ENCODE measurements around the gene RHOT2. TPM values are rescaled to one million over a fixed set of nuclear protein-coding genes. Genes with fewer than 3 reads are reported as not detected.
A peak's percentile ranks its signal among the peaks of the same experiment; 100 is the strongest.

The RHOT2 gene
- total RNA-seq, 1 donor from 2014 or later = 172 TPM

DNA sequence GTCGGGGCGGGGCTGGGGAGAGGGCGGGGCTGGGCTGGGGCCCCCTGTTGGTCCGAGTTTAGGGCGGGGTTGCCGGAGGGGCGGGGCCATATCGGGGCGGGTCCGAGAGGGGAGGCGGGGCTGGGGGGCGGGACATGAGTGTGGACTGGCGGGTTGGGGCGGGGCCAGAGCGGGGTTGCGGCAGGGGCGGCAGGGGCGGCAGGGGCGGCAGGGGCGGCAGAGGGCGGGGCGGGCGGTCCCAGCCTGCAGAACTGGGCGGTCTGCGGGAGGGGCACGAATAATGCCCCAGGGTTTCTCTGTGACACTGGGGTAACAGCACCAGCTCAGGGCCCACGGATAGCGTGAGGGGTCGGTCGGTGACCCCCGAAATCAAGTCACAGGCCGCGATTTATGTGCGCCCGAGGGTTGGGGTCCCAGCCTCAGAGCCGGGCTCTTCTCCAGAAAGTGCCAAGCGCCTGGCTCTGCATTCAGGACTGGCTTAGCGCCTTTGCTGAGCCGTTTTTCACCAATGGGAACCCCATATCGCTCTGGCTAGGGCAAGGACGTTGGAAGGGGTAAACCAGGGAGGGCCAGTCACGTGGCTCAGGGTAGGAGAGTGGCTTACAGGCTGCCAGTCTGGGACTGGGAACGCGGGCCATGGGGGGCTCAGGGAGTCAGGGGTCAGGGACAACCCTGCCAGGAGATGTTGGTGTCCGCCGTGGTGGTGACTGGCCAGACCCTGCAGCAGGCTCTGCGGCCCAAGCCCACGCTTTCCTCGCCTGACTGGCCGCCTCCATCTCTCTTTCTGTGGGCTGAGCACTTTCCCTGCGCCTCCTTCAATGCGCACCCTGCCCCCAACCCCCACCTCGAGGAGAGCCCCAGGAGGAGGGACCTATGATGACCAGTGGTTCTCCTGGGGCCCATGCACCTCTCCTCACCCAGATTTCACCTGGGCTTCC is 30.6 kb upstream of the RHOT2 start:
- Mint-ChIP-seq H3K9me3 (no peaks in the 10 kb centered on the region), H3K4me1 (peaks cover 6% of the 10 kb centered on the region), H3K27me3 (peaks cover 2% of the 10 kb centered on the region), H3K4me3 (peak overlapping the region; percentile 93), H3K27ac (peak overlapping the region; percentile 95), H3K36me3 (ENCODE audit: low read depth) (no peaks in the 10 kb centered on the region)
- intact Hi-C loops (cut with micrococcal nuclease) = loop anchor here (1.0 to 2.0 kb wide), 2 partner anchors 12 to 47 kb away; partner anchors contain the start of genes JMJD8 and WDR90
- DNase-seq = peak; percentile 93

DNA sequence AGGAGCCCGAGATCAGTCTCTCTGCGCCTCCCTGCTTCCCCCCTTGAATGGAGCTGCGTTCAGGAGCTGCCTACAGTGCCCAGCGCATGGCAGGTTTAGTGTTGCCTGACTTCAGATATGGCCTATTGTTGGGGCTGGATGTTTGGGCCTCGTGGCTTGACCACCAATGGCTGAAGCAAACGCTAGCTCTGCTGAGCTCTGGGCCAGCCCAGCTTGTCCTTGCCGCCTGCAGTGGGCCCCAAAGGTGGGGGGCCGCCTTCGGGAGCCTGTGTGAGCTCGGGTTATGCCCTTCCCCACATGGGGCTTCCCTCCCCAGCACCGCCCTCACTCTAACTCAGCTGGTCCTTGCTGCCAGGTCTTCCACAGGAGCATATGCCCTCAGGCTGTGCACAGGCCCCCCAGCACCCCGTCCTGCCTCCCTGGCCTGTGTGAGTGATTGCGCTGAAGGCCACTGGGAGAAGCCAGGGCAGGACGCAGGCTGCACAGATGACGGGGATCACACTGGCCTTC is 29.8 kb upstream of the RHOT2 start:
- intact Hi-C loops (cut with micrococcal nuclease) = no loop called here
- DNase-seq = no peak
- Mint-ChIP-seq H3K27ac (no peak overlapping the region), H3K4me3 (no peak overlapping the region), H3K27me3 (peaks cover 2% of the 10 kb centered on the region), H3K36me3 (ENCODE audit: low read depth) (no peaks in the 10 kb centered on the region), H3K4me1 (peaks cover 6% of the 10 kb centered on the region), H3K9me3 (no peaks in the 10 kb centered on the region)

DNA sequence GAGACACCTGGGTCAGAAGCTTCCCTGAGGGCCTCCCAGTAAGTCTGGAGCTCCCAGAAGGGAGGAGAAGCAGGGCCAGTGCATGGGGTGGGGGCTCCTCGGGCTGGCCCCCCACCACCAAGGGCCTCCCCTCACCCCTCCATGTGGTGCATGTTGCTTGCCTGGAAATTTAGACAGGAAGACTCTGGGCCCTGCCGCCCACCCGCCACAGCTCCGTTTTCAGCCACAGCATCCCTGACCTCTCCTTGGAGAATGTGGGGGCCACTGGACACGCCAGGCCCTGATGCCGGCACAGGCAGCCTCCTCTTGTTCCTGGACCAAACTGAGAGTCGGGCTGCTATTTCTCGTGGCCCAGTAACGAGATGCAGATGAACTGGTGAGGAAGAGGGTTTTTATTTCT is 29.1 kb upstream of the RHOT2 start:
- intact Hi-C loops (cut with micrococcal nuclease) = no loop called here

DNA sequence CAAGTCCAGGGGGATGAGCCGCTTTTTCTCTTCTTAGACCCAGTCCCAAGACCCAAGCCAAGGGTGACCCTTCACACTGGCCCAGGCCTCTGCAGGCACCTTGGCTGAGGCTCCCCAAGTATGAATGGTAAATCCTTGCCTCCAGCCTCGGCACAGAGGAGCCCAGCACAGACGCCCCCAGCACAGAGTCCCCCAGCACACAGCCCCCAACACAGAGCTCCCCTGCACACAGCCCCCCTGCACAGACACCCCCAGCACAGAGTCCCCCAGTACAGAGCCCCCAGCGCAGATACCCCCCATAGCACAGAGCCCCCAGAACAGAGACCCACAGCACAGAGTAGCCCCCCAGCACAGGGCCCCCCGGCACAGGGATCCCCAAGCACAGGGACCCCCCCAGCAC is 27.3 kb upstream of the RHOT2 start:
- Mint-ChIP-seq H3K27me3 (peaks cover 2% of the 10 kb centered on the region), H3K9me3 (no peaks in the 10 kb centered on the region), H3K27ac (no peak overlapping the region), H3K36me3 (ENCODE audit: low read depth) (peaks cover 5% of the 10 kb centered on the region), H3K4me1 (peaks cover 13% of the 10 kb centered on the region), H3K4me3 (peak overlapping the region; percentile 65)
- DNase-seq = no peak
- intact Hi-C loops (cut with micrococcal nuclease) = loop anchor here (1.0 kb wide), 1 partner anchor 9 kb away; the partner anchor contains the start of gene WDR90

More for the DNA sequence above, 29.1 kb upstream of the RHOT2 start:
- Mint-ChIP-seq H3K4me3 (no peak overlapping the region), H3K27me3 (peaks cover 2% of the 10 kb centered on the region), H3K36me3 (ENCODE audit: low read depth) (no peaks in the 10 kb centered on the region), H3K9me3 (no peaks in the 10 kb centered on the region), H3K27ac (no peak overlapping the region), H3K4me1 (peaks cover 8% of the 10 kb centered on the region)
- no peak for DNase-seq

GRCh38 chr16:641326-642188 is 26.4 kb upstream of the RHOT2 start, which contains the start of gene MCRIP2:
Gene MCRIP2, plus strand, starts transcription at chr16:641828. Its CDS starts 164 bp downstream, at chr16:641992.
- peaks cover 2% of the 10 kb centered on the region for H3K27me3 Mint-ChIP-seq
- peak within 1 kb of the TSS; percentile 80 for H3K4me3 Mint-ChIP-seq
- H3K9me3 Mint-ChIP-seq = no peaks in the 10 kb centered on the region
- H3K36me3 Mint-ChIP-seq (ENCODE audit: low read depth) = peaks cover 5% of the 10 kb centered on the region
- H3K4me1 Mint-ChIP-seq = peaks cover 12% of the 10 kb centered on the region
- peak; percentile 95 for DNase-seq
- intact Hi-C loops (cut with micrococcal nuclease) = loop anchor here (1.0 kb wide), 1 partner anchor 8 kb away; the partner anchor contains the start of gene WDR90
- peak within 1 kb of the TSS; percentile 67 for H3K27ac Mint-ChIP-seq

DNA sequence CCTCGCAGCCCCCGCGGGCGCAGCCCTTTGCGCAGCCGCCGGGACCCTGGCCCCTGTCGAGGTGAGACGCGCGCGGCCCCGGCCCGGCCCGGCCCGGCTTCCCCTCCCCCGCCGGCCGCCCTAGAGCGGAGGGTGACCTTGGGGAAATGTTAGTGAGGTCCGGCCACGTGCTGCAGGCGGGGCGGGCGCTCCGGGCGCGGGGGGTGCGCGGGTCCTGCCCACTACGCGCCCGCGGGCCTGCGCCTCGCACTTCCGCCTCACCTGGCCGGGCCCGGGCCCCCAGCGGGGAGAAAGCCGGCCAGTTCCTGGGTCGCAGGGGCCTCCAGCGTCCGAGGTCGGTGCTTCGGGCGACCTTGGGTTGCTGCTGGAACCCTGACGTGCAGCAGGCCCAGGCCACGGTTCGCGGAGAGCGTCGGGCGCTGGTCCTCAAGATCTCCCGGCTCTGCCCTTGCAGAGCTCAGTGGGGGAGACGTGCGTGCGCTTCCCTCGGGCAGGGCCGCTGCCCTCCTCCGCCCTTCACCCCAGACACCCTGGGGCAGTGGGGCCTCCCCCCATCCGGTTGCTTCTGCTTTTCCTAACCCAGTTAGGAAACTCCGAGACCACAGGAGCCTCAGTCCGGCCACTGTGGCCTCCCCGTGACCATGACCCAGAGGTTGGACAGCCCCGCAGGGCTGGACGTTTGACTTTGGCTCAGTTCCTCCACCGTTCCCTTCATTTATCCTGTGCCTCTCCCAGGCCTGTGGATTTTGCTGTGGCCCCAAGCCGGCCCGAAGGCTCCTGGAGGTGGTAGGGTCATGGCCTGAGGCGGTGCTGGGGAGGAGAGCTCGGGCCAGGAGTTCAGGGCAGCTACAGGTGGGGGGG is 25.5 kb upstream of the RHOT2 start:
- Mint-ChIP-seq H3K27ac (peak overlapping the region; percentile 67), H3K4me3 (peak overlapping the region; percentile 80), H3K27me3 (no peaks in the 10 kb centered on the region), H3K4me1 (peaks cover 10% of the 10 kb centered on the region), H3K9me3 (no peaks in the 10 kb centered on the region), H3K36me3 (ENCODE audit: low read depth) (peaks cover 8% of the 10 kb centered on the region)
- intact Hi-C loops (cut with micrococcal nuclease) = no loop called here
- peak; percentile 85 for DNase-seq

- intact Hi-C loops (cut with micrococcal nuclease) = no loop called here
- H3K9me3 Mint-ChIP-seq = no peaks in the 10 kb centered on the region
- H3K4me3 Mint-ChIP-seq = peak overlapping the region; percentile 80
- peaks cover 8% of the 10 kb centered on the region for H3K36me3 Mint-ChIP-seq (ENCODE audit: low read depth)
- H3K27me3 Mint-ChIP-seq = no peaks in the 10 kb centered on the region
- H3K4me1 Mint-ChIP-seq = peaks cover 10% of the 10 kb centered on the region
- DNase-seq = no peak
- peak overlapping the region; percentile 67 for H3K27ac Mint-ChIP-seq
Measured at GRCh38 chr16:643050-643368, 24.9 kb upstream of the RHOT2 start.

DNA sequence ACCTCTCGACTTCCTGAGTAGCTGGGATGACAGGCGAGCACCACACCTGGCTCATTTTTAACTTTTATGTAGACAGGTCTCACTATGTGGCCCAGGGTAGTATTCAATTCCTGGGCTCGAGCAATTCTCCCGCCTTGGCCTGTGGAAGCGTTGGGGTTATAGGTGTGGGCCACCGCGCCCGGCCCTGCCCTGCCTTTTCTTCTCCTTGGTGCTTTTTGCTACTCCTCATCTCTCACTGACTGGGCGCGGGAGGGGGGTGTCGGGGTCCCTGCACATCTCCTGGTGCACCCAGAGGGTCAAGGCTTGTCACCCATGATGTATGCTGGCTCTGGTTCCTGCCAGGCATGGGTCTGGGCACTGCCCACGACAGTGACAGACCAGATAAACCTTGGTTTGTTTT is 23.4 kb upstream of the RHOT2 start:
- H3K36me3 Mint-ChIP-seq (ENCODE audit: low read depth) = peaks cover 10% of the 10 kb centered on the region
- peak overlapping the region; percentile 58 for H3K4me3 Mint-ChIP-seq
- intact Hi-C loops (cut with micrococcal nuclease) = no loop called here
- H3K9me3 Mint-ChIP-seq = no peaks in the 10 kb centered on the region
- peaks cover 10% of the 10 kb centered on the region for H3K4me1 Mint-ChIP-seq
- H3K27ac Mint-ChIP-seq = no peak overlapping the region
- DNase-seq = no peak
- no peaks in the 10 kb centered on the region for H3K27me3 Mint-ChIP-seq

- Mint-ChIP-seq H3K4me3 (no peak overlapping the region), H3K36me3 (ENCODE audit: low read depth) (peaks cover 10% of the 10 kb centered on the region), H3K4me1 (peaks cover 10% of the 10 kb centered on the region), H3K27me3 (no peaks in the 10 kb centered on the region), H3K9me3 (no peaks in the 10 kb centered on the region), H3K27ac (no peak overlapping the region)
- intact Hi-C loops (cut with micrococcal nuclease) = no loop called here
- DNase-seq = no peak
Measured at GRCh38 chr16:645852-646678, 21.9 kb upstream of the RHOT2 start.

- H3K36me3 Mint-ChIP-seq (ENCODE audit: low read depth) = peaks cover 10% of the 10 kb centered on the region
- H3K4me1 Mint-ChIP-seq = peaks cover 10% of the 10 kb centered on the region
- no peaks in the 10 kb centered on the region for H3K9me3 Mint-ChIP-seq
- intact Hi-C loops (cut with micrococcal nuclease) = no loop called here
- DNase-seq = no peak
- no peaks in the 10 kb centered on the region for H3K27me3 Mint-ChIP-seq
- H3K27ac Mint-ChIP-seq = no peak overlapping the region
- H3K4me3 Mint-ChIP-seq = no peak overlapping the region
Measured at GRCh38 chr16:646679-647172, 21.2 kb upstream of the RHOT2 start.

GRCh38 chr16:647173-647902 is 20.6 kb upstream of the RHOT2 start:
- Mint-ChIP-seq H3K36me3 (ENCODE audit: low read depth) (peaks cover 10% of the 10 kb centered on the region), H3K9me3 (no peaks in the 10 kb centered on the region), H3K4me3 (no peak overlapping the region), H3K4me1 (peaks cover 10% of the 10 kb centered on the region), H3K27me3 (no peaks in the 10 kb centered on the region), H3K27ac (no peak overlapping the region)
- DNase-seq = no peak
- intact Hi-C loops (cut with micrococcal nuclease) = no loop called here
